ENCODE data around the gene FLACC1.

The FLACC1 gene

GRCh38 chr2:201363857-201364560 is 6.9 kb upstream of the FLACC1 start:
- DNase-seq (ENCODE audit: low read depth), result peak; percentile 31
- TF ChIP-seq CTCF (IDR thresholded peaks at IDR 0.05; ENCODE audit: control insufficient read depth, extremely low read depth, insufficient read depth), result peak; percentile 77
- no peak overlapping the region for H3K4me3 ChIP-seq (ENCODE audit: low read depth, low read length)

- no peak for TF ChIP-seq CTCF (IDR thresholded peaks at IDR 0.05; ENCODE audit: control insufficient read depth, extremely low read depth, insufficient read depth)
- H3K4me3 ChIP-seq (ENCODE audit: low read depth, low read length), result no peak overlapping the region
Measured at GRCh38 chr2:201362396-201362795, 5.3 kb upstream of the FLACC1 start.

GRCh38 chr2:201361078-201361733 is 4.1 kb upstream of the FLACC1 start:
- no peak overlapping the region for H3K4me3 ChIP-seq (ENCODE audit: low read depth, low read length)
- TF ChIP-seq CTCF (IDR thresholded peaks at IDR 0.05; ENCODE audit: control insufficient read depth, extremely low read depth, insufficient read depth), result no peak
- no peak for DNase-seq (ENCODE audit: low read depth)

More at GRCh38 chr2:201362396-201362795, 5.3 kb upstream of the FLACC1 start:
- no peak for DNase-seq (ENCODE audit: low read depth)

GRCh38 chr2:201360256-201360655 is 3.1 kb upstream of the FLACC1 start:
- no peak overlapping the region for H3K4me3 ChIP-seq (ENCODE audit: low read depth, low read length)
- DNase-seq (ENCODE audit: low read depth), result no peak

GRCh38 chr2:201358684-201359083 is 1.5 kb upstream of the FLACC1 start:
- TF ChIP-seq CTCF (IDR thresholded peaks at IDR 0.05; ENCODE audit: control insufficient read depth, extremely low read depth, insufficient read depth), result no peak
- no peak overlapping the region for H3K4me3 ChIP-seq (ENCODE audit: low read depth, low read length)
- DNase-seq (ENCODE audit: low read depth), result no peak

More at GRCh38 chr2:201360256-201360655, 3.1 kb upstream of the FLACC1 start:
- no peak for TF ChIP-seq CTCF (IDR thresholded peaks at IDR 0.05; ENCODE audit: control insufficient read depth, extremely low read depth, insufficient read depth)

- TF ChIP-seq CTCF (IDR thresholded peaks at IDR 0.05; ENCODE audit: control insufficient read depth, extremely low read depth, insufficient read depth), result no peak
- no peak for DNase-seq (ENCODE audit: low read depth)
- no peak overlapping the region for H3K4me3 ChIP-seq (ENCODE audit: low read depth, low read length)
Measured at GRCh38 chr2:201353116-201353515, 4.0 kb downstream of the FLACC1 start.
